ENCODE measurements around the gene FBXW10B. TPM values are rescaled to one million over a fixed set of nuclear protein-coding genes. Genes with fewer than 3 reads are reported as not detected.
"Not testable (repeated sequence)": the region's sequence is repeated elsewhere in the genome, so short reads cannot be mapped to it uniquely, and the experiment has no call there.

FBXW10B gene
- total RNA-seq: 1.6 TPM

- DNase-seq: peak; percentile 24
Observed at GRCh38 chr17:15619331-15620058, at the start of gene FBXW10B. TSS of gene FBXW10B (minus strand) at chr17:15619704. CDS start at chr17:15619512, 192 bp downstream.

- DNase-seq: no peak
Observed at GRCh38 chr17:15663691-15664090, 44.2 kb upstream of the FBXW10B start.

- no peak for DNase-seq
Observed at GRCh38 chr17:15663176-15663575, 43.7 kb upstream of the FBXW10B start.

- DNase-seq: no peak
Observed at GRCh38 chr17:15662681-15663080, 43.2 kb upstream of the FBXW10B start.

- DNase-seq: peak; percentile 33
Observed at GRCh38 chr17:15660077-15660476, 40.6 kb upstream of the FBXW10B start.

GRCh38 chr17:15659663-15660062, 40.2 kb upstream of the FBXW10B start:
- DNase-seq: peak; percentile 40

- no peak for DNase-seq
Observed at GRCh38 chr17:15659236-15659635, 39.7 kb upstream of the FBXW10B start.

- DNase-seq: no peak
Observed at GRCh38 chr17:15658296-15658695, 38.8 kb upstream of the FBXW10B start.

GRCh38 chr17:15657868-15658267, 38.4 kb upstream of the FBXW10B start:
- no peak for DNase-seq

GRCh38 chr17:15654886-15655561, 35.5 kb upstream of the FBXW10B start:
- DNase-seq: no peak

GRCh38 chr17:15654401-15654800, 34.9 kb upstream of the FBXW10B start:
- not testable (repeated sequence) for DNase-seq

- DNase-seq: no peak
Observed at GRCh38 chr17:15652960-15653359, 33.5 kb upstream of the FBXW10B start.

- DNase-seq: peak; percentile 99
Observed at GRCh38 chr17:15651583-15652110, 32.1 kb upstream of the FBXW10B start.

GRCh38 chr17:15650741-15651582, 31.5 kb upstream of the FBXW10B start:
- DNase-seq: peak; percentile 56

GRCh38 chr17:15649861-15650421, 30.4 kb upstream of the FBXW10B start:
- DNase-seq: peak; percentile 61

GRCh38 chr17:15648386-15648785, 28.9 kb upstream of the FBXW10B start:
- no peak for DNase-seq

GRCh38 chr17:15645942-15646312, 26.4 kb upstream of the FBXW10B start:
- peak; percentile 75 for DNase-seq

- DNase-seq: peak; percentile 77
Observed at GRCh38 chr17:15645099-15645941, 25.8 kb upstream of the FBXW10B start.

- DNase-seq: not testable (repeated sequence)
Observed at GRCh38 chr17:15642505-15643251, 23.2 kb upstream of the FBXW10B start.

GRCh38 chr17:15642014-15642413, 22.5 kb upstream of the FBXW10B start:
- DNase-seq: not testable (repeated sequence)
